ENCODE data around the gene STAT6. TPM values are rescaled to one million over a fixed set of nuclear protein-coding genes. Genes with fewer than 3 reads are reported as not detected.

Gene STAT6
- total RNA-seq, 1 experiment from 2014 or later: 68.8 TPM

DNA sequence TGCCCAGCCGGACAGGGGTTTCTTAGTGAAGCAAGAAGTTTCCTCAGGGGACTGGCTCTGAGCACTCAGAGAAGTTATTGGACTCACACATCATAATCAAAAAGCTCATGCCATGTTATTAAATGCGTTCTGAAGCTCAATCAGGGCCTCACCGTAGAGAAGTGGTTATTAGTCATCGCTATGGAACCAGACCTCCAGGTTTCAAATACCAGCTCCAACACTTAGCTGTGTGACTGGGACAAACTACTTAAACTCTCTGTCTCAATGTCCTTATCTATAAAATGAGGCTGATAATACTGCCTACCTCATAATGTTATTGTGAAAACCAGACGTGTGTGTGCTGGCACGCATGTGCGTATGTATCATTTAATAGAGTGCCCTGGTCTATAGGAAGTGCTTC, 7.3 kb downstream of the STAT6 start:
- DNase-seq (ENCODE audit: extremely low read depth, low read depth): no peak

DNA sequence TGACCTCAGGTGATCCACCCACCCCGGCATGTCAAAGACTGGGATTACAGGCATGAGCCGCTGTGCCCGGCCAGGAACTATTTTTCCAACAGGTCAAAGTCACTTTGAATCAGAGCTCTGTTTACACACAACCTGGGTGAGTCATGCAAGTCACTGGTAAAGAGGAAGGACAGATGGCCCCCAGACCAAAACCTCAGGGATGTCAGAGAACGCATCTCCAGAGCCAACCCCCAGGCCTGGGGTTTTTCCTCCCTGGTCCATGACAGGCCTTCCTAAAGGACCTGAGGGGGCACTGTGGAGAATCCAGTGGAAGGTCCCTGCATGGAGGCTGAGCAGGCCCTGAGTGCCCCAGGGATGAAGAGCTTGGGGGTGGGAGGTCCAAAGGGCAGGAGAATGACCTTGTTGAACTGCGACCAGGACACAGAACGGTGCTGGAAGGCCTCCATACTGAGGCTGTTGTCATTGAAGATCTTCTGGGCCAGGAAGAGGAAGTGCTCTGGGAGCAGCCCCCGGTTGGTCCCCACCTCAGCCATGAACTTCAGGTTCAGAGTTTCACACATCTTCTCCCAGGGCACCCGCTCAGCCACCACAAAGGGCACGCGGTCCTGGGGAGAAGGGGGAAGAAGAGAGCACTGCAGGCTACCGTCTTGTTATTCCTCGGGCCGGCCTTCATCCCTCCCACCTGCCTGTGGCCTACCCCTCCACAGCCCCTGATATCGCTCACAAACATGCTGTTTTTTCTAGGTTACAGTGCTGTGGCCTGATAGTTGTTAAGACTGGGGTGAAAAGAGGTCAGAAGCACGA, 9.1 kb downstream of the STAT6 start:
- no peak for DNase-seq (ENCODE audit: extremely low read depth, low read depth)

DNA sequence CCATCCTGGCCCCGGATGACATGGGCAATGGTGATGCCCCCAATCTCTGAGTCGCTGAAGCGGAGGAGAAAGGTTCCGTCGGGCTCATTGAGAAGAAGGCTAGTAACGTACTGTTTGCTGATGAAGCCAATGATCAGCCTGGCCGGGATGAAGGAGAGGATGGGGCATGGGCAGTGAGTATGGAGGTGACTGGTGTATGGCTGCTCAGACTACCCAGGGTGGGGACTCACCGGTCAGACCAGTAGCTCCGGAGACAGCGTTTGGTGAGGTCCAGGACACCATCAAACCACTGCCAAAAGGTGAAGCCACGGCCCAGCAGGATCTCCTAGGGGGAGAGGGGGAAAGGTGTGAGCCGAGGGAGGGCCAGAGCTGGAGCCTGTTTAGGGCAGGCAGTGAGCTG, 11.4 kb downstream of the STAT6 start:
- no peak for DNase-seq (ENCODE audit: extremely low read depth, low read depth)

DNA sequence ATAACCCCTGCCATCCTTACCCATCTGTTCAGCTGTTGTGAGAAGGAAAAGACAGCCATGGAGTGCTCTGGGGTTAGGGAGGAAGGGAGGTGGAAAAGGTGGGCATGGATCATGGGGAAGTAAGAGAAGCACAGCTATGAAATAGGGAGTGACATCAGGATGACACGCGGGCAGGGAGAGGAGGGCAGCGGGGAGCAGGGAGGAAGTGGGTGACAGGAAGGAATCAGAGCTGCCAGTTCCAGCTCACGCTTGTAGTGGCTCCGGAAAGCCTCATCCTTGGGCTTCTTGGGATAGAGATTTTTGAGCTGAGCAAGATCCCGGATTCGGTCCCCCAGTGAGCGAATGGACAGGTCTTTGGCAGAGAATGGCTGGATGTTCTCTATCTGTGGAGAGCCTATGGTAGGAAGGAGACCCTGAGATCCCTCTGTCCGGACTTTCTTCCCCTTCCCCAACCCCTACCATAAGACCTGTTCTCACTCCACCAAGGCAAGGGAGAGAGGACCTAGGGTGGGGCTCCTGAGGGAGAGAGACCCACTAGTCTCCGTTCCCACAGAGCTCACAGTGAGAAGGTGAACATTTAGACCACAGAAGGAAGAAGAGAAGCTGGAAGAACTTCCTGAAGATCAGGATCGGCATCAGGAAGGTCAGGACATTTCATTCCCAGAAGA, 12.0 kb downstream of the STAT6 start:
- DNase-seq (ENCODE audit: extremely low read depth, low read depth): no peak

DNA sequence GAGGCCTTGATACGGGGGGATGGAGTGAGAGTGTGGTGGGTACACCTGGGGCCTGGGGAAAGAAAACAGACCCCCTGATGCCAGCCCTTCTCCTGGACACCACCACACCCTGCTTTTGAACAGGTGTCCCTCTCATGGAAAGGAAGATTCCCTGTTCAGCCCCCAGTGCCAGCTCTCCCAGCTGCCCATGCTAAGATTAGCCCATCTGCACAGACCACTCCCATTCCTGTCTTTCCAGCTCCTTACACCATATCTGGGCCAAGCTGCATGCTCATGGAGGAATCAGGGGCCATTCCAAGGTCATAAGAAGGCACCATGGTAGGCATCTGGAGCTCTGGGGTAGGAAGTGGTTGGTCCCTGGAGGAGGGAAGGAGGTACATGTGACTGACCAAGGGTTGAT, 12.6 kb downstream of the STAT6 start:
- no peak for DNase-seq (ENCODE audit: extremely low read depth, low read depth)

DNA sequence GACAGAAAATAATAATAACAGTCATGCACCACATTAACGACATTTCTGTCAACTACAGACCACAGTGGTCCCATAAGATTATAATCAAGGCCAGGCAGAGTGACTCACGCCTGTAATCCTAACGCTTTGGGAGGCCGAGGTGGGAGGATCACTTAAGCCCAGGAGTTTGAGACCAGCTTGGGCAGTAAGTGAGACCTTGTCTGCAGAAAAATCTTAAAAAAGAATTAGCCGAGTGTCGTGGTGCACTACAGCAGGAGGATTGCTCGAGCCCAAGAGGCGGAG, 13.7 kb downstream of the STAT6 start:
- no peak for DNase-seq (ENCODE audit: extremely low read depth, low read depth)

DNA sequence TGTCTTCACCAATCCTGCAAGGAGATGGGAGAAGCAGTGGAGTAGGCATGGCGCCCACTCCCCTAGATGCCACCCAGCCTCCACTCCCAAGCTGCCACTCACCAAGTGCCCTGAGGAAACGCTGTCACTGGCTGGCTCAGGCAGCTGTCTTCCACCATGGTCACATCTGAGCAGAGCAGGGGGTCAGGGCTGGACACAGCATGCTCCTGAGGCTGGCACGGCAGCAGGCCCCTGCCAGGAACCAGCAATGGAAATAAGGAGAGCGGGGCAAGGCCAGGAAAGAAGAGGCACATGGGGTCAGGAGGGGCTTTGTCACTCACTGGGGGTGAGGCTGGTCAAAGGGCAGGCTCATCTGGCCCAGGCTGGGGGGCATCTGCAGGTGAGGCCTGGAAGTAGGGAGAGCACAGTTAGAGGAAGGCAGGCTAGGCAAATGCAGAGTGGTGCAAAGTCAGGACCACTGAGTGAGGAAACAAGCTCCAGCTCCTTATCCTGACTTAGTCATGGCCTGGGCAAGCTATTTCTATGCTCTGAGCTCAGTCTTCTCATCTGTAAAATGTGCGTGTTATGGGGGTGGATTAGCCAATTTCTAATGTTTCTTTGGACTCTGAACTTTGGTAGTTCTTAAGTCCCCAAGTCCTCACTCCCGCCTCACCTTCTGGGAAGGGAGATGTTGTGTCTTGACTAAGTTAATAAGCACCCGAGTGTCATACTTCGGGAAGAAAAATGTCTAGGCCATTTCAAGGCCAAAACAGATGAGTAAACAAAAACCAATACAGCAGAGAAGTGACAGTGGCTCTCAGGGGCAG, 14.2 kb downstream of the STAT6 start:
- no peak for DNase-seq (ENCODE audit: extremely low read depth, low read depth)

DNA sequence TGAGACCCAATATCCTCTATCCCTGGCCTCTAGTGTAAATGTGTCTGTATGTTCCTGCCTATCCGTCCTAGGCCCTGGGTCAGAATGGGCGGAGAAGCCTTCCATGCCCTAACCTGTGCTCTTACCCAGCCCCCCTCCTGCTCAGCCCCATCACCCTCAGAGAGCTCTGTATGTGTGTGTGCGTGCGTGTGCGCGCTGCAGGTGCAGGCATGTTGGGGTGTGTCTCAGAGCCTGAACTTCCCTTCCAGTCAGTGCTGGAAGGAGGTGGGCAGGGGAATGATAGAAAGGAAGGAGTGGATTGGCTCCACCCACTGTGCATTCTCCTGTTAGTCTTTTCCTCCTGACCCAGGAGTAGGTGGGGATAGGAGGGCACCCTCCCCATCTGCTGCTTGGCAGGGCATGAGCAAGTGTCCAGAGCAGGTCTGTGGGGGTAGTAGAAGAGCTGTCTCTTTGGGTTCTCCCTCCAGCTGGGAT, 15.0 kb downstream of the STAT6 start:
- DNase-seq (ENCODE audit: extremely low read depth, low read depth): no peak

DNA sequence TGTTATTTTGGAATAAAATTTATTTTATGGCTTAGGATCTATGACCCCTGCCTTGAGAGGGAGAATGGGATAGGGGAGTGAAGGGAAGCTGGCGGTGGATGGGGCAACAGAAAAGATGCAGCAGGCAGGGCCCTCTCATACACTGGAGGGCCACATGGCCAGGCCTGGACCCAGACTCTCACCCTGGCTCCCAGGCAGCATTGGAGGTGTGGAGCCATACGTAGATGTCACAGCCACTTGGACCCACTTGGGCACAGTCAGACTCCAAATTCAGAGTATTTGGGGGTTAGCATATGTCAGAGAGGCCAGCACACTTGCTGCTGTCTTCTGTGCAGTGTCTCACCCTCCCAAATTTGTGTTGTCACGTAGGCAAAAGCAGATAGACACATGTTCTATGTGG, 15.7 kb downstream of the STAT6 start:
- no peak for DNase-seq (ENCODE audit: extremely low read depth, low read depth)

DNA sequence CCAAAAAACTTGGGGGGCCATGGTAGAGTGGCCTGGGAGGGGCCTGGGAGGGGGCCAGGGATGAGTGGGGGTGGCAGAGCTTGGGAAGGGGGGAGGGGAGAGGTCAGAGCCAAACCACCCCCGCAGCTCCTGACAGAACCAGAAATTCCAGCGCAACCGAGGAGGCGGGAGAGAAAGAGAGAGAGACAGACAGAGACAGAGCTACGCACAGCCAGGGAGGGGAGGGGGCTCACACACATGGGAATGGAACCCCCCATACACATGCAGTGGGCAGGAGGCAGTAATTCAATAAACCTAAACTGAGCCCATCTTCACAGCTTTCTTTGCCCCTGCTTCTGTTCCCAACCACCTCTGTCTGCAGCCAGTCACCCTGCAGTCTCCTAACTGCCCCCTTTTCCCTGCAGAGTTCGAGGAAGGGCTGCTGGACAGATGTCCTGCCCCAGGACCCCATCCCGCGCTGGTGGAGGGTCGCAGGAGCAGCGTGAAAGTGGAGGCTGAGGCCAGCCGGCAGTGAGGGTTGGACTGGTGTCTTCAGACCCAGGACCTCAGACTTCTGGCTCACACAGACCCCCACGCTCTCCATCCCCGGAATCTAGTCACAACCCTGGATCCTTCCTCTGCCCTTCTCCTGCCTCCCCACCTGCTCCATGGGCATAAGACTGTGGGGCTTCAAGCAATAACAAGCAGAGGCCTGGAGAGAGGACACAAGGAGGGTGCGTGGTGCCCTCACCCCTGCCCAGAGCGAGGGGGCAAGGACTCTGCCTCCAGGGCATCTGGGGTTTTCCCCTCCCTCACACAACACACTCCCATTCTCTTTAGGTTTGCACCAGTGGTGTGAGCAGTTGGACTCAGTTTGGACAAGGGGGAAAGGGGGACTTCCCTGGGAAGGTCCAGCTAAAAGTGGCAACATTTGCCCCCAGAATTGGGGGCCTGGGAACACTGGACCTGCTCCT, 16.7 kb downstream of the STAT6 start:
- DNase-seq (ENCODE audit: extremely low read depth, low read depth): no peak

DNA sequence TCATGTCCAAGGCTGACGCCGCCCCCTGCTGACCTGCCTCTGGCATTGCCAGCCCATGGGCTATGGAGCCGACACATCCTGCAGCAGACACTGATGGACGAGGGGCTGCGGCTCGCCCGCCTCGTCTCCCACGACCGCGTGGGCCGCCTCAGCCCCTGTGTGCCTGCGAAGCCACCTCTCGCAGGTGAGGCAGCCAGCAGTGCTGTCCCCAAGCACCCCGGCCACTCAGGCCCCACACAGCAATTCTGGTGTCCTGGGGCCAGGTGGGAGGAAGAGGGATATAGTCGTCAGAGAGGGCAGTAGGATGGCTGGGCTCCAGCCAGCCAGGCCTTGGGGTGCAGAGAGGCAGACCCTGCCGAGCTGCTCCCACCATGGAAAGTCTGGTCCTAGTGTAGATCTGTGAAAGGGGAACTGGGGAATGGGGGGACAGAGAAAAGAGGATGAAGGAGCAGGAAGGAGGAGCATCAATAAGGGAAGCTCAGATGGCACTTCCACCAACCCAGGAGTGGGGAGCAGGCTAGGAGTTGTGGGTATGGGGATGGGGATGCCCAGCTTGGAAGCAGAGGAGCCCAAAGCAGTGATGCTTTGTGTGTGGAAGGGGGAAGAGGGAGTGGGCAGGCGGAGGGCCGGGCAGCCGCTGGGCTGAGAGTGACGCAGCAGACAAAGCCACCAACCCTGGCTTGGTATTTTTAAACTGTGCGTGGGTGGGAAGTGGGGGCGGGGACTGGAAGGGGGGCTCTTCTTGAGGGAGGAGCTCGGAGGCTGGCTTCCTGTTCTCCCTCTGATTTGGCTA, 17.6 kb downstream of the STAT6 start:
- no peak for DNase-seq (ENCODE audit: extremely low read depth, low read depth)

DNA sequence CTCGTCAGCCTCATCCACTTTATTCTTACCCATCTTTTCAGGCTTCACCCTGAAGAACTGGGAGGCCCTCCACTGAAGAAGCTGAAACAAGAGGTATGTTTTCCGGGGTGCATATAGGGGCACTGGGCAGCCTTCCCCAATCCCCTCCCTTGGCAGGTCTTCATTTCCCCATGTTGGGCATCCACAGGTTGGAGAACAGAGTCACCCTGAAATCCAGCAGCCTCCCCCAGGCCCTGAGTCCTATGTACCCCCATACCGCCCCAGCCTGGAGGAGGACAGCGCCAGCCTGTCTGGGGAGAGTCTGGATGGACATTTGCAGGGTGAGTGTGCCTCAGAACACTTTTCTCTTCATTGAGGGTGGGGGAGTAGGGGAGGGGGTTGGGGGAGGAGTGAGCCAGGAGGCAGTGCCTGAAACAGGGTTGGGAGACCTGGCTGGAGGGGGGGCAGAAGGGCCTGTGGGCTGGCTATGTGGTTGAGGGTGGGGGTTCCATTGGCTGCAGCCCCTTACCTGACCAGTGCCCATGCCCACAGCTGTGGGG, 18.2 kb downstream of the STAT6 start:
- DNase-seq (ENCODE audit: extremely low read depth, low read depth): no peak

DNA sequence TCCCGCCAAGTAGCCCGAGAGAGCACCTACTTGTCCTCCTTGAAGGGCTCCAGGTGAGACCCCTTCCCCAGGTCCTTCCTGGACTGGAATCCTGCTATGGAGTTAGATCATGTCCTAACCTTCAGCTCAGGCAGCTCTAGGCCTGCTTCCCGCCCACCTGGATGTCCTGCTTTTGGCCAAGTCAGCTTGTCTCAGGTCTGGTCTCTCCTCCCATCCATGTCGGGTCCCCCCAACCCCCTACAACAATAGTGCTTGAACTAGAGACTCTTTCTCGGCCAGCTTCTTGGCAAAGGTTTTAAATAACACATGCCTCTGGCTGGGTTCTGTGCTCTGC, 18.7 kb downstream of the STAT6 start:
- DNase-seq (ENCODE audit: extremely low read depth, low read depth): no peak

DNA sequence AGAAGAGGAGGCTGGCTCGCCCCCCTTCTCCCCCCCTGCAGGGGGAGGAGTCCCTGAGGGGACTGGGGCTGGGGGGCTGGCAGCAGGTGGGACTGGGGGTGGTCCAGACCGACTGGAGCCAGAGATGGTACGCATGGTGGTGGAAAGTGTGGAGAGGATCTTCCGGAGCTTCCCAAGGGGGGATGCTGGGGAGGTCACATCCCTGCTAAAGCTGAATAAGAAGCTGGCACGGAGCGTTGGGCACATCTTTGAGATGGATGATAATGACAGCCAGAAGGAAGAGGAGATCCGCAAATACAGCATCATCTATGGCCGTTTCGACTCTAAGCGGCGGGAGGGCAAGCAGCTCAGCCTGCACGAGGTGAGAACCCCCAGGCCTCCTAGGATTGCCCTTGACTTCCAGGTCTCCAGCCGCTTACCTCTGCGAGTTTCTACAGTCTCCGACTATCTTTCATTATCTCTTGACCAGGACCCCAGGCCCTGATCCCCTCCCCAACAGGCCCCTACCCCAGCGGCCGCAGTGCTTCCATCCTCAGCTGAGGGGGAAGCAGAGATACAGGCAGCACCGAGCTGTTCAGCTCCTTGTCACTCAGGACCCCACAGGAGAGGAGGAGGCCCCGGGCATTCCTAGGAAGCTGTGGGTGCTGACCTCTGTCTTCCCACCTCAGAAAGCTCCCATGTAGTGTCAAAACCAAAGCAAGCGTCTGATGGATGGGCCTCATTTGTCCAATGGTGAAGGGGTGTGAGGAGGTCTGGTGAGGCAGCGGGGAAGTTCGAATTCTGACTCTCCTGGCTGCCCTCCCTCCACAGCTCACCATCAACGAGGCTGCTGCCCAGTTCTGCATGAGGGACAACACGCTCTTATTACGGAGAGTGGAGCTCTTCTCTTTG, 19.3 kb downstream of the STAT6 start:
- DNase-seq (ENCODE audit: extremely low read depth, low read depth): no peak

DNA sequence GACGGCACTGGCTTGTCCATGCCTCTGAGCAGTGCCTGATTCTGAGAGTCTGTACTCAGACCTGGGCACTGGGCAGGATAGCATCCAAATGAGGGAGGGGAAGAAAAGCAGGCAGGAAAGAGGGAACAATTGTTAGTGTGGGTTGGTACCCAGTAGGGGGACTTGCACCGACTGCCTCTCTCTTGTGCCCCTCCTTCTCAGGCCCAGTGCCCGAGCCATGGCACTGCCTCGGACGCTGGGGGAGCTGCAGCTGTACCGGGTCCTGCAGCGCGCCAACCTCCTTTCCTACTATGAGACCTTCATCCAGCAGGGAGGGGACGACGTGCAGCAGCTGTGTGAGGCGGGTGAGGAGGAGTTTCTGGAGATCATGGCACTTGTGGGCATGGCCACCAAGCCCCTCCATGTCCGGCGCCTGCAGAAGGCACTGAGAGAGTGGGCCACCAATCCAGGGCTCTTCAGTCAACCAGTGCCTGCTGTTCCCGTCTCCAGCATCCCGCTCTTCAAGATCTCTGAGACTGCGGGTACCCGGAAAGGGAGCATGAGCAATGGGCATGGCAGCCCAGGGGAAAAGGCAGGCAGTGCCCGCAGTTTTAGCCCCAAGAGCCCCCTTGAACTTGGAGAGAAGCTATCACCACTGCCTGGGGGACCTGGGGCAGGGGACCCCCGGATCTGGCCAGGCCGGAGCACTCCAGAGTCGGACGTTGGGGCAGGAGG, 20.1 kb downstream of the STAT6 start:
- no peak for DNase-seq (ENCODE audit: extremely low read depth, low read depth)

DNA sequence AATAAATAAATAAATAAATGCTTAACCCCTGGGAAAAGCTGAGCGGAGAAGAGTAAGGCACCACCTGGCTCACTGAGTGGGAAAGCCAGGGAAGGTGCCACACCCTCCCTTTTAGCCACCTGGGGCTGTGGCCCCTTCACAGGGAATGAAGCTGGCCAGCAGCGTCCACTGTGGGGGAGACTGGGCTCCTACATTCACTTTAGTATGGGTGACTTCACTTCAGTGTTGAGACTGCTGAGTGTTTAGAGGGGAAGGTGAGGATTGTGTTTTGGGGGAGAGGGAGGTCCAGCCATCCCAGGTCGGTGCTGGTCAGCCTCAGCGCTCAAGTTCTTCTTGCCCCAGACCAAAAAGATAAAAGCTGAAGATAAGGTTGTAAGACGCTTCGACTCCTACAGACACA, 20.7 kb downstream of the STAT6 start:
- no peak for DNase-seq (ENCODE audit: extremely low read depth, low read depth)

DNA sequence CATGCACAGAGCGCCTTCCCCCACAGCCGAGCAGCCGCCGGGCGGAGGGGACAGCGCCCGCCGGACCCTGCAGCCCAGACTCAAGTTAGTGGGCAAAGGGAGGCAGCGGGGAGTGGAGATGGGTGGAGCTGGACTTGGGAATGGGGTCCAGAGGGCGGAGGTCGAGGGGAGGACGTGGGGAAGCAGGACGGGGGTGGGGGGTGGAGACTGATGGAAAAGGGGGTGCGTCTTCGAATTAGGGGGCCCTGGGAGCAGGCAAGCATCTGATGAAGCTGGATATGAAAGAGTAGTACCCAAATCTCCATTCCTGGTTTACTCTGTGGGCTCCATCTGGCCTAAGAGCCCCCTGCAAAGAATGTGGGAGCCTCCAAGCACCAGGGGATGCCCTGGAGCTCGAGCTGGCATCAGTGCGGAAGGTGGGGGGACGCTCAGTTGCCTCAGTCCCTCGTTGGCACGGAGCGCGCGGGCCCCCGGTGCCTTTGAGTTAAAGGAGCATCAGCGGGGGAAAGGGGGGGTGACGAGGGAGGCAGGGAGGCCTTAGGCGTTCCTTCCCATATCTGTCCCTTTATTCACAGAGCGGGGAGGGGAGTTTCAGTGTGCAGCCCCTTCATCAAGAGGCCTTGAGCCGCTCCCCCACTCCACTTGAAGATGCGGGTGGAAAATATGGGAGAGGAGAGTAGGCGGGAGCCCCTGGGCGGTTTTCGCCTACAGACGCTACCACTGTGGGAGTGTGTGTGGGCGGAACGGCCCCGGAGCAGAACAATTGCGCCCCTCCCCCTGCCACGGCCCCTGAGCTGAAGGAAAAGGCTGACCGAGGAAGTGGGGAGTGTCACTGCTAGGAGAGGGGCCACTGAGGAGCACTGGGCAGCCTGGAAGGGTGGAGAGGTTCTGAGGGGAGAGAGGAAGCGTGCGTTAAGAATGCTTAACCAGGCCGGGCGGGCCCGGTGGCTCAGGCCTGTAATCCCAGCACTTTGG, 21.6 kb downstream of the STAT6 start:
- DNase-seq (ENCODE audit: extremely low read depth, low read depth): no peak

Data from NCI-H460 (cell line).